ENCODE data around the gene DNAL1.

DNA sequence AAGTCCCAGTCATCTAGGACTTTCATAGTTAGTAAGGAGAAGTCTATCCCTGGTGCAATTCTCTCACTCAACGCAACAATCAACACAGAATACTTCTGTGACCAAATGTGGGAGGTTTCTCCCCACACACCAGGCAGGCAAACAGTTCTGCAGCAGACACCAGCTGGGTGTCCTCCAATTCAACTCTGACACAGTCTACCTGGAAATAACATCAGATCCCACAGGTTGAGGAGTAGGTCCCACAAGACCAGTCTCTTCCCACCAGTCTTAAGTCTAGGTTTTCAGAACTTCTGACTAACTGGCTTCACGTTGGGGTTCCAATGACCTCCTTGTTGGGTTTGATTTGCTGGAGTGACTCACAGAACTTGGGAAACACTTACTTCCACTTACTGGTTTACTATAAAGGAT lies 17.6 kb upstream of the DNAL1 start:
- TF ChIP-seq, protein P1, sequence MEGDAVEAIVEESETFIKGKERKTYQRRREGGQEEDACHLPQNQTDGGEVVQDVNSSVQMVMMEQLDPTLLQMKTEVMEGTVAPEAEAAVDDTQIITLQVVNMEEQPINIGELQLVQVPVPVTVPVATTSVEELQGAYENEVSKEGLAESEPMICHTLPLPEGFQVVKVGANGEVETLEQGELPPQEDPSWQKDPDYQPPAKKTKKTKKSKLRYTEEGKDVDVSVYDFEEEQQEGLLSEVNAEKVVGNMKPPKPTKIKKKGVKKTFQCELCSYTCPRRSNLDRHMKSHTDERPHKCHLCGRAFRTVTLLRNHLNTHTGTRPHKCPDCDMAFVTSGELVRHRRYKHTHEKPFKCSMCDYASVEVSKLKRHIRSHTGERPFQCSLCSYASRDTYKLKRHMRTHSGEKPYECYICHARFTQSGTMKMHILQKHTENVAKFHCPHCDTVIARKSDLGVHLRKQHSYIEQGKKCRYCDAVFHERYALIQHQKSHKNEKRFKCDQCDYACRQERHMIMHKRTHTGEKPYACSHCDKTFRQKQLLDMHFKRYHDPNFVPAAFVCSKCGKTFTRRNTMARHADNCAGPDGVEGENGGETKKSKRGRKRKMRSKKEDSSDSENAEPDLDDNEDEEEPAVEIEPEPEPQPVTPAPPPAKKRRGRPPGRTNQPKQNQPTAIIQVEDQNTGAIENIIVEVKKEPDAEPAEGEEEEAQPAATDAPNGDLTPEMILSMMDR (conservative IDR thresholded peaks at IDR 0.05), result no peak
- TF ChIP-seq EZH2 (IDR thresholded peaks at IDR 0.05; ENCODE audit: low read depth), result no peak

Data from PC-9 (cell line).